Activated T-cell treated with anti-CD3 and anti-CD28 coated beads, Interleukin-2, amount 50 U/mL, for 24 hours (primary cell): Measurements from ENCODE around the gene SKAP2.

Experiments used
- DNase-seq: peaks from one replicate; pipeline ENCODE4 v3.0.0-alpha.2; 2020
- H3K27ac Mint-ChIP-seq: 2 replicates; pipeline ENCODE4 v1.8.0; 2020; ENCODE audit warnings: mild to moderate bottlenecking, mixed read lengths
- H3K27me3 Mint-ChIP-seq: 2 replicates; pipeline ENCODE4 v1.8.0; 2020; ENCODE audit warnings: mixed read lengths
- H3K36me3 Mint-ChIP-seq: 2 replicates; pipeline ENCODE4 v1.8.0; 2020; ENCODE audit warnings: low read depth, mixed read lengths
- H3K4me1 Mint-ChIP-seq: 2 replicates; pipeline ENCODE4 v1.8.0; 2020; ENCODE audit warnings: low read depth, mixed read lengths
- H3K4me3 Mint-ChIP-seq: 2 replicates; pipeline ENCODE4 v1.8.0; 2020; ENCODE audit warnings: mild to moderate bottlenecking, moderate library complexity, mixed read lengths
- H3K9me3 Mint-ChIP-seq: 2 replicates; pipeline ENCODE4 v1.8.0; 2020; ENCODE audit warnings: mixed read lengths

Gene SKAP2

DNA sequence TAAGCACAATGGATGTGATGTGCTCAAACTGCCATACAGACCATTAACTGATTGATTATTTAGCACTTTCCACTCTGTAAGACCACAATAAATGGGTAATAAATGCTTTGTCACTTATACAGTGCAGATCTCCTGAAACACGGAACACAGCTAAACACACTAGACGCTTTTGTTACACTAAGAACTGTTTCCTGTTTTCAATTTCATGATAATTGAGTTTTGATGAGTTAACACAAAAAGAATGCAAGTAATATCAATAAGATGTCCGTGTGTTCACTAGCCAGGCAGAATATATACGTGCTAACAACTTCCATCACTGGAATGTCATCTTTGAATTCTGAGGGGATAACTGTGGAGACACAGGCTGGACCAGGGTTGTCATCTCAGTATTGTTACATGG, 178.8 kb downstream of the SKAP2 start:
- H3K27ac Mint-ChIP-seq: no peak overlapping the region
- no peak overlapping the region for H3K4me3 Mint-ChIP-seq
- no peaks in the 10 kb centered on the region for H3K4me1 Mint-ChIP-seq
- DNase-seq: no peak
- peaks cover 31% of the 10 kb centered on the region for H3K27me3 Mint-ChIP-seq
- H3K9me3 Mint-ChIP-seq: no peaks in the 10 kb centered on the region
- H3K36me3 Mint-ChIP-seq: no peaks in the 10 kb centered on the region

GRCh38 chr7:26684447-26684846, 179.9 kb downstream of the SKAP2 start:
- no peak overlapping the region for H3K4me3 Mint-ChIP-seq
- no peak for DNase-seq
- peaks cover 29% of the 10 kb centered on the region for H3K27me3 Mint-ChIP-seq
- no peaks in the 10 kb centered on the region for H3K36me3 Mint-ChIP-seq
- no peaks in the 10 kb centered on the region for H3K4me1 Mint-ChIP-seq
- no peaks in the 10 kb centered on the region for H3K9me3 Mint-ChIP-seq
- no peak overlapping the region for H3K27ac Mint-ChIP-seq

- Mint-ChIP-seq H3K36me3 (no peaks in the 10 kb centered on the region), H3K9me3 (no peaks in the 10 kb centered on the region), H3K27ac (no peak overlapping the region), H3K27me3 (peaks cover 36% of the 10 kb centered on the region), H3K4me1 (no peaks in the 10 kb centered on the region), H3K4me3 (no peak overlapping the region)
- DNase-seq: no peak
Measured at GRCh38 chr7:26683277-26683676, 181.1 kb downstream of the SKAP2 start.

DNA sequence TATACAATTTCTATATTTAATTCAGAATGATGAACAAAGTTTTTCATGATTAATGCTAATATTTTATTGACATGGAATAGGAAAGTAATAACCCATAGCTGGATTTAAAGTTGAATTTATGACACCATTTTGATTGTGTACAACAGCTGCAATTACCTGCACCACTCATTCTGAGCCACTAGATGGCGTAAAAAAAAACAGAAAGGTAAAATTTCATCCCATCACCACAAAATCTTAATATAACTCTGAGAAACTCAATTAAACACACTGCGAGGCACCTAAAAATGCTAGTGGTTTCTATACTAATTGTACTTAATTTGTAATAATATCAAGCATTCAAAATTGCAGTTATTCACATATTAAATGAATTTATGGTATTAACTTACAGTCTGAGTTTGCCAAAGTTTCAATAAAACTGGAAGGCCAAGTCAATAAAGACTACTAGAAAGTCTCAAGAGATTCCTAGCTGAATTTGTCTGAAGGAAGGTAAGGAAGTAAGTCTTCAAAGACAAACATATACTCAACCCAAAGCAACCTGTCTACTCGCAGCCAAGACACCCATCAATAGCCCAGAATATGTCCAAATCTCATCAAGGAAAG, 182.5 kb downstream of the SKAP2 start:
- Mint-ChIP-seq H3K27me3 (peaks cover 32% of the 10 kb centered on the region), H3K27ac (no peak overlapping the region), H3K4me1 (no peaks in the 10 kb centered on the region), H3K9me3 (no peaks in the 10 kb centered on the region), H3K36me3 (no peaks in the 10 kb centered on the region), H3K4me3 (no peak overlapping the region)
- no peak for DNase-seq

DNA sequence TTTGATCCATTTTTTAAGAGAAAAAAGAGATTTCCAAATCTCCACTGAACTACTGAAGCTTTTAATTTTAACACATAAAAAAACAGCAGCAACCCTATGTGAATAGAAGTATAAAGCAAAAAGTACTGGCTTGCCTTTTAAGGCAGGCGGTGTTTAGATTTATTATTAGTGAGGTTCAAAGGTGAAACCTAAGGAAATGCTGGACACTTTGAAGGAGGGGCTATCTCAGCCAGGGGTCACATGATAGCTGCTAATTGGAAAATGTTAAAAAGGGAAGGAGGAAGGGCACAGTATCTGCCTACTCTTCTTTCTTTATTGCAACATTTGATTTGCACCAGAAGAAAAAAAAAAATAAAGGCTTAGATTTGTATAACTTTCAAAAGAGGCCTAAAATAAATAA, 183.8 kb downstream of the SKAP2 start:
- Mint-ChIP-seq H3K36me3 (no peaks in the 10 kb centered on the region), H3K27me3 (peaks cover 30% of the 10 kb centered on the region), H3K4me1 (no peaks in the 10 kb centered on the region), H3K9me3 (no peaks in the 10 kb centered on the region), H3K27ac (no peak overlapping the region), H3K4me3 (no peak overlapping the region)
- no peak for DNase-seq

GRCh38 chr7:26675143-26675887, 189.1 kb downstream of the SKAP2 start:
- H3K27ac Mint-ChIP-seq: no peak overlapping the region
- no peak overlapping the region for H3K4me3 Mint-ChIP-seq
- no peaks in the 10 kb centered on the region for H3K36me3 Mint-ChIP-seq
- H3K4me1 Mint-ChIP-seq: no peaks in the 10 kb centered on the region
- H3K27me3 Mint-ChIP-seq: peaks cover 20% of the 10 kb centered on the region
- no peak for DNase-seq
- H3K9me3 Mint-ChIP-seq: no peaks in the 10 kb centered on the region

DNA sequence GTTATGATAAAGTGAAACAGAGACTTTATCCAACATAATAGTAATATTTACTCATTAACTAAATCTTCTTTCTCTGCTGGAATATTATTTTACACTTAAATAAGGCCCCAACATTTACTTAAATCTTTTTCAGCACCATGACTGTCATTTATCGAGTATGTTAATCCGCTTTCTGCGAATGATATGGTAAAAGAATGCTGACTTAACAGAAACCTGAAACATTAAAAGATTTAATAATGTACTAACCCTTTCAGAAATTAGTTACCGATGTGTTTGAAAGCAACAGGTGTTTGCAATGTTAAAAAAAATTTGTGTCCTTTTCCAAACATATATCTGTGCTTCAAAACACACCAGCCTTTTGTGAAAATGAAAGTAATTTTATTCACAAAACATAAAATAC, 190.5 kb downstream of the SKAP2 start:
- no peak overlapping the region for H3K27ac Mint-ChIP-seq

GRCh38 chr7:26673271-26673670, 191.1 kb downstream of the SKAP2 start:
- Mint-ChIP-seq H3K9me3 (no peaks in the 10 kb centered on the region), H3K27ac (no peak overlapping the region), H3K27me3 (peaks cover 13% of the 10 kb centered on the region), H3K4me1 (no peaks in the 10 kb centered on the region), H3K36me3 (no peaks in the 10 kb centered on the region), H3K4me3 (no peak overlapping the region)
- no peak for DNase-seq

More for the DNA sequence above, 190.5 kb downstream of the SKAP2 start:
- no peak overlapping the region for H3K4me3 Mint-ChIP-seq
- H3K4me1 Mint-ChIP-seq: no peaks in the 10 kb centered on the region
- no peak for DNase-seq
- no peaks in the 10 kb centered on the region for H3K36me3 Mint-ChIP-seq
- peaks cover 17% of the 10 kb centered on the region for H3K27me3 Mint-ChIP-seq
- no peaks in the 10 kb centered on the region for H3K9me3 Mint-ChIP-seq

GRCh38 chr7:26670841-26671240, 193.5 kb downstream of the SKAP2 start:
- Mint-ChIP-seq H3K4me1 (peaks cover 3% of the 10 kb centered on the region), H3K36me3 (no peaks in the 10 kb centered on the region), H3K27ac (no peak overlapping the region), H3K27me3 (peaks cover 10% of the 10 kb centered on the region), H3K9me3 (no peaks in the 10 kb centered on the region), H3K4me3 (no peak overlapping the region)
- no peak for DNase-seq

- Mint-ChIP-seq H3K36me3 (no peaks in the 10 kb centered on the region), H3K27ac (no peak overlapping the region), H3K4me3 (no peak overlapping the region), H3K27me3 (peaks cover 9% of the 10 kb centered on the region), H3K4me1 (peaks cover 6% of the 10 kb centered on the region), H3K9me3 (no peaks in the 10 kb centered on the region)
- DNase-seq: no peak
Measured at GRCh38 chr7:26670290-26670689, 194.1 kb downstream of the SKAP2 start.

DNA sequence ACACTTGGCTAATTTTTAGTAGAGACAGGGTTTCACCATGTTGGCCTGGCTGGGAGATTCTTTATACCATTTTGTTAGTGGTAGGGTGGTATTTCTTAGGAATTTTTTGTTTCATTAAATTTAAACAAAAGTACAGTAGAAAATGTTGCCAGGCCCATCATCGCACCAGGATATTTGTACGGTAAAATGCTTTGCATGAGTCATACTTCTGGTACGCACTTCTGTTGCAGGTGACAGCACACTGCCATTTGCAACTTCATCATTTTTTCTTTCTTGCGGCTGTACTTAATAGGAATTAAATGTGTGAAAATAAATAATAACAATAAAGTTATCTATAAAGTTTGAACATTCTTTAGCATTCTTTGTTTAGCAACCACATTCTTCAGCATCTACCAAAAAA, 195.6 kb downstream of the SKAP2 start:
- peaks cover 20% of the 10 kb centered on the region for H3K4me1 Mint-ChIP-seq
- H3K4me3 Mint-ChIP-seq: no peak overlapping the region
- H3K27ac Mint-ChIP-seq: no peak overlapping the region
- peaks cover 6% of the 10 kb centered on the region for H3K27me3 Mint-ChIP-seq
- H3K36me3 Mint-ChIP-seq: no peaks in the 10 kb centered on the region
- H3K9me3 Mint-ChIP-seq: no peaks in the 10 kb centered on the region
- DNase-seq: no peak

DNA sequence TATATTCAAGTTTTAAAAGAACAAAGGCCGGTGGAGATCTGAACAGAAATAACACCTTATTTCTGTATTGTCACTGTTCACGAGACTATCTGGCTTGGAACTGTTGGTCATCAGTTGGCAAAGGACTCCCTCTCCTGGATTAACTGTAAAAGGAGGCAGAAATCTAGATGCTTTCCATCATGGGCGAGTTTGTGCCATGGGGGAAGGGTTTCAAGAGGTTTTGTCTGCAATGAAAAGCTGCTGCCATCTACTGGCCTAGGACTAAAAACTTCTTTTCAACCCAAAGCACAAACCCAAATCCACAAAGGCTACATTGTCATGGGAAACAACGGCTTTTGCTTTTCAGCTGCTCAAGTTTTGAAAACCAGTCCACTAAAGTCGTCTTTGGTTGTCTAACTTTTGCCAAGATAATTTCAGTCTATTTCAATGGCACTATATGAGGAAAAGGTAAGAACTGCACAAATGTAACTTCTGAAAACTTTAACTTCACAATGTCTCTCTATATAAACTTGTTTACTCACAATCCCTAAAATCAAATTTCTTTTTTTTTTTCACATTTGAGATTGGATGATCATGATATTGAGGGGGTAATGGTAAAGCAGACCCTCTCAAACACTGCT, 196.8 kb downstream of the SKAP2 start:
- peaks cover 12% of the 10 kb centered on the region for H3K27me3 Mint-ChIP-seq
- peak; percentile 32 for DNase-seq
- peaks cover 20% of the 10 kb centered on the region for H3K4me1 Mint-ChIP-seq
- H3K9me3 Mint-ChIP-seq: no peaks in the 10 kb centered on the region
- no peak overlapping the region for H3K4me3 Mint-ChIP-seq
- no peaks in the 10 kb centered on the region for H3K36me3 Mint-ChIP-seq
- no peak overlapping the region for H3K27ac Mint-ChIP-seq

GRCh38 chr7:26664735-26665416, 199.5 kb downstream of the SKAP2 start:
- H3K27ac Mint-ChIP-seq: no peak overlapping the region
- no peaks in the 10 kb centered on the region for H3K9me3 Mint-ChIP-seq
- no peak for DNase-seq
- no peaks in the 10 kb centered on the region for H3K36me3 Mint-ChIP-seq
- H3K27me3 Mint-ChIP-seq: peaks cover 9% of the 10 kb centered on the region
- H3K4me1 Mint-ChIP-seq: peaks cover 20% of the 10 kb centered on the region
- peak overlapping the region; percentile 1 for H3K4me3 Mint-ChIP-seq

- Mint-ChIP-seq H3K27ac (no peak overlapping the region), H3K9me3 (no peaks in the 10 kb centered on the region), H3K36me3 (no peaks in the 10 kb centered on the region), H3K4me1 (peaks cover 20% of the 10 kb centered on the region), H3K4me3 (no peak overlapping the region), H3K27me3 (peaks cover 9% of the 10 kb centered on the region)
- DNase-seq: no peak
Measured at GRCh38 chr7:26664274-26664673, 200.1 kb downstream of the SKAP2 start.

DNA sequence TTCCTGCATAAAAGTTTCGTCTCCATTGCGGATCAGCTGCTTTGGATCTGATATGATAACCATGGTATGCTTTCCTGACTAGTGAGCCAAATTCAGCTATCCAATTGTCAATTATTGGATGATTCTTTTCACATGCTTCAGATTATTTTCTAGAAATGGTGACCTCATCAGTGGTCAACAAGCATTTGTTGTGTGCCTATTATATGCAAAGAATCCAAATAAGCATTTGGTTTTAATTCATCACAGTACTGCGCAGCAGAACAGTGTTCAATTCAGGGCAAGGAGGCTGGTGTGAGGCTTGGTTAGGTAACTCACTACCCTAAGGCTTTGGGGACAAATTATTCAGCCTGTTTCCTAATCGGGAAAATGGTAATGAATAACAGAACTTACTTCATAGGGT, 200.5 kb downstream of the SKAP2 start:
- no peaks in the 10 kb centered on the region for H3K9me3 Mint-ChIP-seq
- DNase-seq: no peak
- no peak overlapping the region for H3K4me3 Mint-ChIP-seq
- H3K36me3 Mint-ChIP-seq: no peaks in the 10 kb centered on the region
- H3K27ac Mint-ChIP-seq: no peak overlapping the region
- H3K27me3 Mint-ChIP-seq: peaks cover 9% of the 10 kb centered on the region
- H3K4me1 Mint-ChIP-seq: peaks cover 20% of the 10 kb centered on the region
